ENCODE measurements around the gene CRISP3. TPM values are rescaled to one million over a fixed set of nuclear protein-coding genes. Genes with fewer than 3 reads are reported as not detected.

Gene CRISP3
- total RNA-seq, 1 donor from 2014 or later: not detected

DNA sequence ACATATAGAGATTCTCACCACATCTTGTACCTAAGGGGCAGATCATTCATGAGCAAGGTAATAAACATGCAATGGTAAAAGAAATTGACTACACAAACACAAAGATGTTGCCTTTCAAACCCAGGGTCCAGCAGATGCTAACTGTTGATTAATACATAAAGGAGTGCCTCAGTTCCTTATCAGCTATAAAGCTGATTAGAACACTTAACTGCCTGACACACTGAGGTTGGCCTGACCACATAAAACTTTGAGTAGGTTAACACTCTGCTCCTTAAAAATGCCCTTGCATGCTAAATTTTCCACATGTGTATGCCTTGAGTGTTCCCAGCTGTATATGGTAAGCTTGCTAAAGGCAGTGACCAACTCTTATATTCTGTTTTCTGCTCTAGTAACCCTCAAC is 45.7 kb downstream of the CRISP3 start:
- no peaks in the 10 kb centered on the region for H3K4me1 Mint-ChIP-seq (ENCODE audit: low read depth, unreplicated experiment)
- no peak for DNase-seq
- H3K9me3 Mint-ChIP-seq (ENCODE audit: unreplicated experiment): peaks cover 4% of the 10 kb centered on the region
- no peak overlapping the region for H3K27ac Mint-ChIP-seq (ENCODE audit: unreplicated experiment)
- H3K27me3 Mint-ChIP-seq (ENCODE audit: unreplicated experiment): peaks cover 4% of the 10 kb centered on the region
- H3K36me3 Mint-ChIP-seq (ENCODE audit: unreplicated experiment): peaks cover 7% of the 10 kb centered on the region
- TF ChIP-seq, protein P1, sequence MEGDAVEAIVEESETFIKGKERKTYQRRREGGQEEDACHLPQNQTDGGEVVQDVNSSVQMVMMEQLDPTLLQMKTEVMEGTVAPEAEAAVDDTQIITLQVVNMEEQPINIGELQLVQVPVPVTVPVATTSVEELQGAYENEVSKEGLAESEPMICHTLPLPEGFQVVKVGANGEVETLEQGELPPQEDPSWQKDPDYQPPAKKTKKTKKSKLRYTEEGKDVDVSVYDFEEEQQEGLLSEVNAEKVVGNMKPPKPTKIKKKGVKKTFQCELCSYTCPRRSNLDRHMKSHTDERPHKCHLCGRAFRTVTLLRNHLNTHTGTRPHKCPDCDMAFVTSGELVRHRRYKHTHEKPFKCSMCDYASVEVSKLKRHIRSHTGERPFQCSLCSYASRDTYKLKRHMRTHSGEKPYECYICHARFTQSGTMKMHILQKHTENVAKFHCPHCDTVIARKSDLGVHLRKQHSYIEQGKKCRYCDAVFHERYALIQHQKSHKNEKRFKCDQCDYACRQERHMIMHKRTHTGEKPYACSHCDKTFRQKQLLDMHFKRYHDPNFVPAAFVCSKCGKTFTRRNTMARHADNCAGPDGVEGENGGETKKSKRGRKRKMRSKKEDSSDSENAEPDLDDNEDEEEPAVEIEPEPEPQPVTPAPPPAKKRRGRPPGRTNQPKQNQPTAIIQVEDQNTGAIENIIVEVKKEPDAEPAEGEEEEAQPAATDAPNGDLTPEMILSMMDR (IDR thresholded peaks at IDR 0.05; ENCODE audit: partially characterized antibody, unreplicated experiment): no peak
- no peak overlapping the region for H3K4me3 Mint-ChIP-seq (ENCODE audit: unreplicated experiment)

DNA sequence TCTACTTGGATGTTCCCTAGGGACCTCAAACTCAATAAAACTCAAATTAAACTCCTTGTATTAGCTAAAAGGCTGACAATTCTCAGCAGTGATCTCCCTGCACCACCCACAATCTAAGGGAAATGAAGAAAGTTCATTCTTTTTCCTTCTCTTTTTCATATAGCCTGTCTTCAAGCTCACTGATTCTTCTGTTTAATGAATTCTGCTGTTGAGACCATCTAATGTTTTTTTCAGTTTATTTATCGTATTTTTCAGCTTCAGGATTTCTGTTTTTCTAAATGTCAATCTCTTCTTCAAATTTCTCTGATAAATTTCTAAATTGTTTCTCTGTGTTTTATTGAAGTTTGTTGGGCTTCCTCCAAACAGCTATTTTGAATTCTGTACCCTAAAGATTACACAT is 50.7 kb downstream of the CRISP3 start:
- Mint-ChIP-seq H3K4me1 (ENCODE audit: low read depth, unreplicated experiment) (no peaks in the 10 kb centered on the region), H3K27me3 (ENCODE audit: unreplicated experiment) (peaks cover 2% of the 10 kb centered on the region), H3K4me3 (ENCODE audit: unreplicated experiment) (no peak overlapping the region), H3K27ac (ENCODE audit: unreplicated experiment) (no peak overlapping the region), H3K36me3 (ENCODE audit: unreplicated experiment) (peaks cover 9% of the 10 kb centered on the region), H3K9me3 (ENCODE audit: unreplicated experiment) (peaks cover 4% of the 10 kb centered on the region)
- TF ChIP-seq, protein P1 (IDR thresholded peaks at IDR 0.05; ENCODE audit: partially characterized antibody, unreplicated experiment): no peak
- DNase-seq: no peak

DNA sequence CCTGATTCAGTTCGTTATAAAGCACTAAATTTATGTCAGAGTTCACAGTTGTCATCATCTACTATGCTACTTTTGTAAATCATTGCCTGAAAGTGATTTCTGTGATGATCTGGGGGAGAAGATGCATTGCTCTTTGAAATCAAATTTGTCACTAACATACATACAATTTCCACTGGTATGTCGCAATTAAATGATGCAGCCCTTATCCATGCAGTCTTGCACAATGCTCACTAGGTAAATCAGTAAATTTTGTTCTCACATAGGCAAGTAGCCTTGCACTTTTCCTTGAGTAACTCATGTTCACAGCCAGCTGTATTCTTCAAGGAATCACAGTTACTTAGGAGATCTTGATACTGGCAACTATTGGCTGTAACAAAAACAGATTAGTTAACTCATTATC is 51.7 kb downstream of the CRISP3 start:
- H3K4me1 Mint-ChIP-seq (ENCODE audit: low read depth, unreplicated experiment): no peaks in the 10 kb centered on the region
- H3K27me3 Mint-ChIP-seq (ENCODE audit: unreplicated experiment): peaks cover 2% of the 10 kb centered on the region
- H3K9me3 Mint-ChIP-seq (ENCODE audit: unreplicated experiment): peaks cover 4% of the 10 kb centered on the region
- peaks cover 9% of the 10 kb centered on the region for H3K36me3 Mint-ChIP-seq (ENCODE audit: unreplicated experiment)
- no peak overlapping the region for H3K4me3 Mint-ChIP-seq (ENCODE audit: unreplicated experiment)
- TF ChIP-seq, protein P1 (IDR thresholded peaks at IDR 0.05; ENCODE audit: partially characterized antibody, unreplicated experiment): no peak
- no peak overlapping the region for H3K27ac Mint-ChIP-seq (ENCODE audit: unreplicated experiment)
- no peak for DNase-seq

Other genes with a start within 250 kb of the CRISP3 start
- gene GLYATL3, start 244.5 kb downstream of the CRISP3 start, total RNA-seq (ENCODE audit: unreplicated experiment): not detected
- not detected for gene C6orf141, start 193.7 kb downstream of the CRISP3 start, total RNA-seq (ENCODE audit: unreplicated experiment)
- gene RHAG, start 107.5 kb downstream of the CRISP3 start, total RNA-seq (ENCODE audit: unreplicated experiment): not detected
- gene CRISP2, start 30.8 kb downstream of the CRISP3 start, total RNA-seq (ENCODE audit: unreplicated experiment): not detected
- gene PGK2, start 42.9 kb upstream of the CRISP3 start, total RNA-seq (ENCODE audit: unreplicated experiment): not detected
- gene CRISP1, start 122.1 kb upstream of the CRISP3 start, total RNA-seq (ENCODE audit: unreplicated experiment): not detected
- gene DEFB114, start 219.8 kb upstream of the CRISP3 start, total RNA-seq (ENCODE audit: unreplicated experiment): not detected
- not detected for gene DEFB113, start 225.2 kb upstream of the CRISP3 start, total RNA-seq (ENCODE audit: unreplicated experiment)

Measured in glutamatergic neuron (in vitro differentiated cells).